K562 (cell line): ENCODE measurements around the gene CXCR6. TPM values are rescaled to one million over a fixed set of nuclear protein-coding genes. Genes with fewer than 3 reads are reported as not detected.
A peak's percentile ranks its signal among the peaks of the same experiment; 100 is the strongest.

ENCODE experiments used
- ATAC-seq: fragments of 200-7000 bp; cut with Tn5 transposase; 3 replicates; pipeline ENCODE4 v1.9.1; 2020; ENCODE audit warnings: moderate library complexity
- BruUV-seq: library from RNA; stranded (reverse); fragments of 400-500 nt; replicated peaks from 2 replicates; lab custom pipeline; 2021; lab: Mats Ljungman, UMichigan
- CTCF ChIA-PET: fragments of 300-600 bp; formaldehyde crosslinking; extraction: SDS; loops from one replicate; lab custom pipeline; 2021; ENCODE audit warnings: low intra/inter-chr PET ratio; lab: Yijun Ruan, JAX
- POLR2A ChIA-PET: fragments of 300-600, 350-650 bp; sonication (Branson Sonifier 250); formaldehyde crosslinking; extraction: SDS; loops from one replicate; lab custom pipeline; 2021; ENCODE audit warnings: antibody characterized with exemption, inconsistent platforms; lab: Yijun Ruan, JAX
- DNase-seq, 4 experiments: peaks; one replicate each; pipeline versions ENCODE4 v3.0.0 to v3.0.0-alpha.2; 2011 to 2018; ENCODE audit warnings: low spot score in 3 of 4, mixed read lengths in 3 of 4; ENCODE audit errors: extremely low read depth in 1 of 4
- FAIRE-seq: peaks from 2 replicates; lab custom pipeline; 2011; peaks lifted over from hg19 to GRCh38; lab: Jason Lieb, UNC
- H2AFZ ChIP-seq: 2 replicates; pipeline ENCODE4 v1.6.0; 2011; ENCODE audit warnings: low read depth, low read length, control low read depth, inconsistent platforms
- H3K27ac ChIP-seq: fragments of 200-600 bp; 3 replicates; pipeline ENCODE4 v1.8.0; 2011; ENCODE audit warnings: low read depth, mild to moderate bottlenecking, control low read depth, inconsistent platforms, low read length, moderate library complexity, mixed read lengths; ENCODE audit errors: extremely low read depth
- H3K27me3 ChIP-seq, 2 experiments: fragments of 300-600 bp in 1 of 2; 2 replicates in 1 of 2; 3 replicates in 1 of 2; pipeline versions ENCODE4 v1.6.0 to v1.8.0; 2011; ENCODE audit warnings: inconsistent platforms in 2 of 2, low read length in 2 of 2, mild to moderate bottlenecking in 1 of 2, mixed read lengths in 1 of 2, moderate library complexity in 1 of 2; ENCODE audit not compliant: control insufficient read depth in 2 of 2, insufficient read depth in 2 of 2
- H3K36me3 ChIP-seq: fragments of 300-600 bp; 3 replicates; pipeline ENCODE4 v1.8.0; 2011; ENCODE audit warnings: mild to moderate bottlenecking, low read length, inconsistent platforms; ENCODE audit not compliant: control insufficient read depth, insufficient read depth
- H3K4me1 ChIP-seq, 2 experiments: fragments of 200-600 bp in 1 of 2; replicated peaks in 1 of 2; 2 replicates in 1 of 2; 3 replicates in 1 of 2; pipeline versions ENCODE4 v1.5.1 to v1.8.0; 2011; ENCODE audit warnings: inconsistent platforms in 2 of 2, low read length in 2 of 2, mild to moderate bottlenecking in 1 of 2, mixed read lengths in 1 of 2, moderate library complexity in 1 of 2; ENCODE audit not compliant: control insufficient read depth in 2 of 2, insufficient read depth in 2 of 2
- H3K4me2 ChIP-seq: 2 replicates; pipeline ENCODE4 v1.6.1; 2011; ENCODE audit warnings: low read length, control low read depth, inconsistent platforms, mixed read lengths; ENCODE audit not compliant: insufficient read depth
- H3K4me3 ChIP-seq: fragments of 200-600 bp; sonication (generic), shearing (Covaris generic); 2 replicates; pipeline ENCODE4 v1.5.1; 2016; ENCODE audit warnings: control low read depth, inconsistent platforms
- H3K79me2 ChIP-seq: fragments of 200-600 bp; 3 replicates; pipeline ENCODE4 v1.8.0; 2011; ENCODE audit warnings: low read length, inconsistent platforms; ENCODE audit not compliant: control insufficient read depth, insufficient read depth
- H3K9ac ChIP-seq, 2 experiments: 2 replicates each; pipeline versions ENCODE4 v1.6.0 to v1.6.1; 2011; ENCODE audit warnings: low read depth in 2 of 2, low read length in 2 of 2, control low read depth in 1 of 2, inconsistent platforms in 1 of 2, mild to moderate bottlenecking in 1 of 2, mixed read lengths in 1 of 2; ENCODE audit not compliant: insufficient read depth in 1 of 2
- H3K9me1 ChIP-seq: one replicate; pipeline ENCODE4 v1.6.0; 2011; ENCODE audit warnings: inconsistent platforms, mild to moderate bottlenecking, low read length, moderate library complexity; ENCODE audit not compliant: control insufficient read depth, insufficient read depth
- H3K9me3 ChIP-seq: replicated peaks from 2 replicates; pipeline ENCODE4 v1.5.1; 2011; ENCODE audit warnings: low read depth, low read length, inconsistent platforms; ENCODE audit not compliant: control insufficient read depth, insufficient read depth
- H4K20me1 ChIP-seq: replicated peaks from 2 replicates; pipeline ENCODE4 v1.6.1; 2011; ENCODE audit warnings: low read length, inconsistent platforms, mixed read lengths; ENCODE audit not compliant: control insufficient read depth, insufficient read depth
- BCLAF1 ChIP-seq, 2 experiments: fragments of 450-650 bp in 1 of 2; IDR thresholded peaks; 2 replicates each; pipeline ENCODE4 v1.6.1; 2011 to 2017; ENCODE audit warnings: low read depth in 2 of 2, antibody characterized with exemption in 1 of 2, borderline replicate concordance in 1 of 2, low read length in 1 of 2, mild to moderate bottlenecking in 1 of 2, mixed read lengths in 1 of 2; ENCODE audit not compliant: control insufficient read depth in 1 of 2
- CBFB ChIP-seq: sonication (generic); formaldehyde crosslinking; IDR thresholded peaks from 2 replicates; pipeline ENCODE4 v1.4.0; 2020; ENCODE audit warnings: mild to moderate bottlenecking, missing genetic modification reagents
- E2F3 ChIP-seq: fragments of 250-450 bp; sonication (Bioruptor Pico); IDR thresholded peaks from 2 replicates; pipeline ENCODE4 v1.4.0; 2020; ENCODE audit warnings: mild to moderate bottlenecking
- EZH2 ChIP-seq: IDR thresholded peaks from 2 replicates; pipeline ENCODE4 v1.6.1; 2012; ENCODE audit warnings: low read depth, mild to moderate bottlenecking, inconsistent platforms, low read length, borderline replicate concordance
- HMGXB4 ChIP-seq: sonication (generic); formaldehyde crosslinking; IDR thresholded peaks from 2 replicates; pipeline ENCODE4 v1.8.1; 2023; ENCODE audit warnings: mild to moderate bottlenecking, missing genetic modification reagents
- NFIC ChIP-seq: fragments of 450-650 bp; IDR thresholded peaks from 2 replicates; pipeline ENCODE4 v1.6.1; 2017; ENCODE audit warnings: mild to moderate bottlenecking, inconsistent platforms
- PRDM10 ChIP-seq: fragments of 450-650 bp; IDR thresholded peaks from 2 replicates; pipeline ENCODE4 v1.6.1; 2018; ENCODE audit not compliant: partially characterized antibody
- SNAPC5 ChIP-seq: fragments of 250-450 bp; sonication (Bioruptor Pico); IDR thresholded peaks from 2 replicates; pipeline ENCODE4 v1.8.0; 2021; ENCODE audit warnings: moderate library complexity, mild to moderate bottlenecking, inconsistent platforms
- ZNF232 ChIP-seq: sonication (generic); formaldehyde crosslinking; IDR thresholded peaks from 2 replicates; pipeline ENCODE4 v1.8.0; 2022; ENCODE audit warnings: mild to moderate bottlenecking, missing genetic modification reagents
- ZNF445 ChIP-seq: fragments of 250-450 bp; sonication (Bioruptor Pico); IDR thresholded peaks from 2 replicates; pipeline ENCODE4 v1.4.0; 2020; ENCODE audit warnings: low read depth, mild to moderate bottlenecking, moderate library complexity
- ZNF76 ChIP-seq: fragments of 250-450 bp; sonication (Bioruptor Pico); IDR thresholded peaks from 2 replicates; pipeline ENCODE4 v1.4.0; 2020; ENCODE audit warnings: mild to moderate bottlenecking, moderate library complexity, borderline replicate concordance
- WGBS: fragments of 100-300 bp; shearing (Covaris generic); methylation state at CpG from one replicate; pipeline ENCODE4 v1.1.6; 2016; ENCODE audit warnings: low coverage, mixed read lengths; ENCODE audit not compliant: insufficient coverage; ENCODE audit errors: missing lambda C conversion rate; 5-methylcytosine and 5-hydroxymethylcytosine counted together
- in situ Hi-C: fragments of 300-500 bp; cut with MboI; formaldehyde crosslinking; loops from 4 replicates; pipeline ENCODE4 v1.15.0; 2018; ENCODE audit warnings: inconsistent platforms, mixed read lengths
- intact Hi-C: fragments of 100-400 bp; cut with micrococcal nuclease; formaldehyde crosslinking; loops from 2 replicates; pipeline ENCODE4 v1.14.2; 2022
- polyA plus RNA-seq, 8 experiments: library from polyadenylated mRNA; depleted of rRNA in 4 of 8; stranded (reverse) in 5 of 8; unstranded in 3 of 8; fragments of >200 nt; fragmentation: Nextera tagmentation in 2 of 8; fragmentation: Illumina TruSeq in 1 of 8; extraction: Ambion mirVana in 2 of 8; extraction: Trizol in 1 of 8; gene quantifications; 2 replicates each; pipeline versions ENCODE4 v1.2.1 to v1.2.3, GENCODE V29; 2011 to 2014; ENCODE audit warnings: inconsistent platforms in 1 of 8, missing spikeins in 1 of 8
- total RNA-seq, 7 experiments: library from RNA; depleted of rRNA in 6 of 7; stranded (reverse); fragments of >200 nt in 6 of 7; fragmentation: Illumina TruSeq in 2 of 7; extraction: Trizol in 2 of 7; gene quantifications; 2 replicates each; pipeline versions ENCODE4 v1.2.1 to v1.2.3, GENCODE V29; 2011 to 2021; ENCODE audit warnings: low replicate concordance in 1 of 7

The CXCR6 gene
- total and polyA plus RNA-seq, 9 of the 15 experiments (the other 6 are each of a cell fraction or from before 2014, with no cell fraction given) = 0.28 TPM; not detected in 8

- POLR2A ChIA-PET = interaction anchor here (1.2 to 1.5 kb wide), 2 partner anchors 9 to 12 kb away, joined by 3 read pairs; no protein-coding TSS in a partner anchor
- peaks cover 2% of the 10 kb centered on the region for H3K9me1 ChIP-seq
- H3K27me3 ChIP-seq = peaks cover 5 to 59% of the 10 kb centered on the region in 2 experiments
- H3K4me2 ChIP-seq = no peak overlapping the region
- peak overlapping the region in 1 of 2 experiments; percentile 11; a peak in 1 of 4 replicates for H3K9ac ChIP-seq
- H3K4me3 ChIP-seq = no peak overlapping the region
- no peaks in the 10 kb centered on the region; the same call in 1 of the 2 replicates for H4K20me1 ChIP-seq
- in situ Hi-C loops (no loop called here), intact Hi-C loops (loop anchor here (1.0 to 10.0 kb wide), 2 partner anchors 146 to 392 kb away; no protein-coding TSS in a partner anchor)
- no TSS peak for BruUV-seq
- ATAC-seq (peak; percentile 90), DNase-seq (peak; percentile 40 to 60 (median 51)), FAIRE-seq (peak; percentile 59)
- peaks cover 0 to 3% of the 10 kb centered on the region in 2 experiments; a peak in 3 of 5 replicates for H3K4me1 ChIP-seq
- no peak overlapping the region for H2AFZ ChIP-seq
- H3K36me3 ChIP-seq = no peaks in the 10 kb centered on the region
- CTCF ChIA-PET = interaction anchor here (0.7 to 1.5 kb wide), 4 partner anchors 145 to 872 kb away, joined by 3 to 4 read pairs (median 3); no protein-coding TSS in a partner anchor
- no peak overlapping the region for H3K27ac ChIP-seq
- no peaks in the 10 kb centered on the region for H3K9me3 ChIP-seq
- H3K79me2 ChIP-seq = no peaks in the 10 kb centered on the region
- 9% methylated on average over 9 of the region's 9 CpGs for WGBS
- TF ChIP-seq ZNF445 (no peak), CBFB (CRISPR knock-in tag) (no peak), ZNF76 (CRISPR knock-in tag) (no peak), BCLAF1 (IDR thresholded peaks at IDR 0.05; ENCODE audit: borderline replicate concordance in 1 of 2, control insufficient read depth in 1 of 2, low read depth in 2 of 2, low read length in 1 of 2) (no peak), E2F3 (CRISPR knock-in tag) (no peak), SNAPC5 (CRISPR knock-in tag) (no peak), HMGXB4 (CRISPR knock-in tag) (no peak), NFIC (no peak), ZNF232 (CRISPR knock-in tag) (no peak), EZH2 (no peak), PRDM10 (no peak)
Observed at GRCh38 chr3:45906681-45907407, 36.4 kb upstream of the CXCR6 start.
